Measurements from ENCODE around the gene SIGLEC8. TPM values are rescaled to one million over a fixed set of nuclear protein-coding genes. Genes with fewer than 3 reads are reported as not detected.

The SIGLEC8 gene
- total and polyA plus RNA-seq, 10 of the 15 experiments (the other 5 are each of a cell fraction or from before 2014, with no cell fraction given): not detected

DNA sequence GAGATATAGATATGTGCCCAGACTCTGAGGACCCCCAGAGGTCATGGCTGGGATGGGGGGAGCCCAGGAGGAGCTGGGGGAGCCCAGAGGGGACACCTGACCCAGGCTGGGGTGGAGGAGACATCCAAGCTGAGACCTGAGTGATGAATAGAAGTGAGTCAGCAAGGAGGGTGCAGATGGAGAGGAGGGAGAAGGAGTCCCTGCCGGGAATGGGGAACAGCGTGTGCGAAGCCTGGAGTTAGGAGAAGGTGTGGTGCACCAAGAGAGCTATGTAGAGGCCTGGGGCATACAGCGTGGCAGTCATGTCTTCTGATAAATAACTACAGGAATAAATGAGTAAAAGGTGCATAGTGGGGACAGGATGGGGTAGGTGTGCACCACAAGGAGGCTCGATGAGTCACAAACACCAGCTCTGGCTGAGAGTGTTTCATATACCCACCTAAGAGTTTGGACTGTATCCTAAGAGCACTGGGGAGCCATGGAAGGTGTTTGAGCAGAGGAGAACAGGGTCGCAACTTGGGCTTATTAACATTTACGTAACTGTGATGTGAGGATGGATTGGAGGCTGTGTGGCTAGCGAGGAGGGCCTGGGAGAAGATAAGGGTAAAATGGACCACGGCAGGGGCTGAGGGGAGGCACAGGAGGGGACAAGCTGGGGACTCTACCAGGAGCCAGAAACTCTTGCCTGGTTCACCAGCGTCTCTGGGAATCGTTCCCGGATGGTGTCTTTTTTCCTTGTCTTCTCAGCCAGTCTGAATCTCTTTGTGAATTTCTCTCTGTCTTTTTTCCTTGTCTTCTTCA, 21.5 kb upstream of the SIGLEC8 start:
- intact Hi-C loops (cut with micrococcal nuclease; ENCODE audit: unreplicated experiment) (no loop called here), in situ Hi-C loops (cut with MboI) (no loop called here)
- H3K79me2 ChIP-seq (ENCODE audit: control insufficient read depth, insufficient read depth, low read length): no peaks in the 10 kb centered on the region
- no peaks in the 10 kb centered on the region for H3K4me1 ChIP-seq (ENCODE audit: control insufficient read depth, insufficient read depth, low read length)
- WGBS (ENCODE audit: insufficient coverage, insufficient replicate concordance, low lambda C conversion rate, missing lambda C conversion rate): 43% methylated on average over 12 of the region's 12 CpGs
- no peak overlapping the region for H3K4me2 ChIP-seq (ENCODE audit: control insufficient read depth, insufficient read depth)
- POLR2A ChIA-PET: no interaction called here
- no peak overlapping the region for H3K4me3 ChIP-seq
- peaks cover 0 to 4% of the 10 kb centered on the region in 2 experiments; a peak in 2 of 4 replicates for H3K27me3 ChIP-seq (replicated peaks in 1 of 2; ENCODE audit: control insufficient read depth in 2 of 2, insufficient read depth in 2 of 2, low read length in 1 of 2)
- H4K20me1 ChIP-seq (ENCODE audit: control insufficient read depth, insufficient read depth): no peaks in the 10 kb centered on the region
- SMC1A ChIA-PET (ENCODE audit: uncharacterized antibody, unreplicated experiment): interaction anchor here (0.6 kb wide), 1 partner anchor 200 kb away, joined by 3 read pairs; no protein-coding TSS in a partner anchor
- H3K9ac ChIP-seq (ENCODE audit: control insufficient read depth, insufficient read depth, low read length): no peak overlapping the region
- DNase-seq (ENCODE audit: low read depth, low spot score) (no peak), ATAC-seq (no peak), FAIRE-seq (no peak)
- no peaks in the 10 kb centered on the region; the same call in 2 of the 3 replicates for H3K9me3 ChIP-seq (replicated peaks; ENCODE audit: control insufficient read depth, insufficient read depth, low read length)
- no peak overlapping the region for H2AFZ ChIP-seq (ENCODE audit: control insufficient read depth, low read depth, low read length)
- CTCF ChIA-PET: interaction anchor here (1.0 to 1.4 kb wide), 2 partner anchors 8 to 173 kb away, joined by 3 to 4 read pairs; no protein-coding TSS in a partner anchor
- no TSS peak for BruUV-seq (replicated peaks)
- no peaks in the 10 kb centered on the region for H3K36me3 ChIP-seq (ENCODE audit: control insufficient read depth in 2 of 2, insufficient read depth in 2 of 2, low read length in 1 of 2)
- RAD21 ChIA-PET (ENCODE audit: unreplicated experiment): no interaction called here
- H3K27ac ChIP-seq (ENCODE audit: control insufficient read depth, insufficient read depth): no peak overlapping the region
- TF ChIP-seq HCFC1 (IDR thresholded peaks at IDR 0.05; ENCODE audit: low read length) (no peak), NFYB (IDR thresholded peaks at IDR 0.05; ENCODE audit: insufficient read depth, low read depth, low read length) (no peak), MYC (IDR thresholded peaks at IDR 0.05; ENCODE audit: insufficient read depth, insufficient read length, insufficient replicate concordance, low read length, severe bottlenecking) (no peak), ATF7 (IDR thresholded peaks at IDR 0.05; ENCODE audit: low read depth) (no peak), KDM1A (IDR thresholded peaks at IDR 0.05; ENCODE audit: borderline replicate concordance) (no peak), ZNF24 (IDR thresholded peaks at IDR 0.05) (no peak), SMAD5 (IDR thresholded peaks at IDR 0.05; ENCODE audit: low read depth) (no peak), FOXM1 (IDR thresholded peaks at IDR 0.05; ENCODE audit: low read depth, low read length) (no peak), PAX8 (IDR thresholded peaks at IDR 0.05) (no peak), ZNF274 (IDR thresholded peaks at IDR 0.05; ENCODE audit: insufficient read depth, insufficient read length) (no peak), ZNF217 (IDR thresholded peaks at IDR 0.05) (no peak), TCF12 (IDR thresholded peaks at IDR 0.05; ENCODE audit: low read depth, low read length) (no peak), NR2F1 (conservative IDR thresholded peaks at IDR 0.05) (no peak), BHLHE40 (IDR thresholded peaks at IDR 0.05; ENCODE audit: borderline replicate concordance in 1 of 2, low read depth in 2 of 2, low read length in 1 of 2) (no peak), ZNF687 (IDR thresholded peaks at IDR 0.05) (no peak), RELB (IDR thresholded peaks at IDR 0.05; ENCODE audit: low read depth) (no peak)
- TF ChIP-seq, protein P1, sequence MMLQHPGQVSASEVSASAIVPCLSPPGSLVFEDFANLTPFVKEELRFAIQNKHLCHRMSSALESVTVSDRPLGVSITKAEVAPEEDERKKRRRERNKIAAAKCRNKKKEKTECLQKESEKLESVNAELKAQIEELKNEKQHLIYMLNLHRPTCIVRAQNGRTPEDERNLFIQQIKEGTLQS (IDR thresholded peaks at IDR 0.05; ENCODE audit: borderline replicate concordance, extremely low read depth, low read depth, low read length): no peak
